Suppressor macrophage treated with lipopolysaccharide for 1 hour (primary cell): Measurements from ENCODE around the gene BABAM1.

Experiments used
- DNase-seq, 3 donors: peaks; one replicate each; pipeline ENCODE4 v3.0.0-alpha.2; 2020 to 2022

BABAM1 gene

GRCh38 chr19:17324357-17325114, 57.3 kb downstream of the BABAM1 start:
- DNase-seq, result no peak

DNA sequence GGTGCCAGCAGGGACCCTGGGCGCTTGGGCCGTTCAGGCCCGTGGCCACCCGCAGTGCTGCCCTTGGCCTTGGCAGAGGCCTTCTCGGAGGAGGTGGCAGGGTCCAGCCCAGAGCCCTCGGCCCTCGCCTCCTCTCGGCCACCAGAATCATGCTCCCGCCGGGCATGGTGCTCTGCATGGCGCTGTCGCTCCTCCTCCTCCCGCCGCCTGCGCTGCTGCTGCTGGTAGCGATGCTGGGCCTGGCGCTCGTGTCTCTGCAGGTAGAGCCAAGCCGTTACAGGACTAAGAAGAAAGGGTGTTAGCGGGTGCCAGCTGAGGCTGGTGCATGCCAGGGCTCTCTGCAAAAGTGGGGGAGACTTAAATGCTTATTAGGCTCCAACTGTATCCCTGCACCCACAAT, 57.9 kb downstream of the BABAM1 start:
- DNase-seq, result no peak

GRCh38 chr19:17325881-17326594, 58.8 kb downstream of the BABAM1 start:
- no peak for DNase-seq

GRCh38 chr19:17326595-17326966, 59.3 kb downstream of the BABAM1 start:
- no peak for DNase-seq

- no peak for DNase-seq
These were observed 59.9 kb downstream of the BABAM1 start for GRCh38 chr19:17327068-17327653.

DNA sequence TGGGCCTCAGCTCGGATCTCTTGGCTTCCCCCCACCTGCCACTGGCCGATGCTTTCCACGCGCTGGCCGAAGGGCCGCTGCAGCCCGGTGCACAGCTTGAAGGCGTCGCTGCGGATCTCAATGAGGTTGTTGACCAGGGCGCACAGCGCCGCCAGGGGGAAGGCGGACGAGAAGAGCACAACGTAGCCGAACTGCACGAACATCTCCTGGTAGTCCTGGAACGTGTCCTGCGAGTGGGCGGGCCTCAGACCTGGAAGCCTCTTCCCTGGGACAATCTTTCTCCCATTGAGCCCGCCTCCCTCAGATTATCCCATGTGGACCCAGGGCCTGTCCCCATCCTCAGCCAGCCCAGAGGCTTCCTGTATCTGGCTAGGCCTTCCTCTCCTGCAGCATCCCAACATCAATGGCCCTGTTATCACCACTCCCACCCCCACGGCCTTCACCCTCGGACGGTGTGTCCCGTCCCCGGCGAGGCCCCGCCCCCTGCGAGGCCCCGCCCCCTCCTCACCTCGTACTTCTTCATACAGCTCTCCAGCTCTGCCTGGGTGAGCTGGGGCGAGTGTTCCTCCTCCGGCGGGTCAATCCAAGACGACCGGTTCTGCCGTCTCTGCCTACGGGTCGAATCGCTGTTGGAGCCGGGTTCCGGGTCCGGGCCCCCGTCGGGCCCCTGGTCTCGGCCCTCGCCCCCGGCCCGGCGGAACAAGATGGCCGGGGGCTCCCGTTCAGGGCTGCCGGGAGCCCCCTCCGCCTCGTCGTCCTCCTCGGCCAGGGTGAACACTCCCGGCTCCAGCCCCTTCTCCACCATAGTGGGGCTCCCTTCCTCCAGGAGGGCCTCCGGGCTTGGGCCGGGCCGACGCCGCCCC, 60.6 kb downstream of the BABAM1 start:
- DNase-seq, result peak; percentile 41 to 76 (median 53)
